Measurements from ENCODE around the gene ARGFX. TPM values are rescaled to one million over a fixed set of nuclear protein-coding genes. Genes with fewer than 3 reads are reported as not detected.

The ARGFX gene
- total and polyA plus RNA-seq, 2 of the 8 experiments (the other 6 are each of a cell fraction or from before 2014, with no cell fraction given): not detected

DNA sequence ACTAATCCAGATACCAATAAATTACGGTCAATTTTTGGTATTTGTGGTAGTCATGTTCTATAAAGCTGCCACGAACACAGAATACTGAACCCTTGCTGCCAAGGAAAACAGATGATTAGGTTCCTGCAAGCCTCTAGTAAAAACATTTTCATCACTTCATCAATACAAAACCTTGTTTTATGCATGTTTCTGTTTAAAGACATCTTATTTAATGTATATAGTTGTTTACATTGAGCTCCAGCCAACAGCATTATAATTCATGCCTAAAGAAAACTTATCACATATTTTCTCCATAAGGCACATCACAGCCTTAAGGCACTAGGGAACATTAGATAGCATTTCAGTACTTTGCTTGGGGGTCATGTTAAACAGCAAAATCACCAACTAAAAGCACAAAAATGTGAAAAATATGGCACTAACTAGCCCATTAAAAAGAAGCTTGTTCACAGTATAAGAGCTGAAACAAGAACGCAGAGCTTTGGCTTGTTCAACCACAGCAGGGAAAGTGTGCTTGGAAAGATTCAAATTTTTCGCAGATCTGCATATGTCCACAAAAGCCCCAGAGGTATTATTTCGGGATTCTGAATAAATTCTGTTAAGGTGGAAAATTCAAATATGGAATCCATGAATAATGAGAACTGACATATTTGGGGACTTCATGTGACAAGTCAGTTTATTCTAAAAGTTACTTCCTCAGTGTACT is 49.6 kb upstream of the ARGFX start:
- Histone ChIP-seq H3K79me2 (ENCODE audit: control insufficient read depth in 1 of 2, insufficient read depth in 2 of 2, low read length in 2 of 2) (peaks cover 0 to 16% of the 10 kb centered on the region in 2 experiments; a peak in 1 of 4 replicates), H3K4me2 (ENCODE audit: insufficient read depth in 1 of 2, low read depth in 2 of 2, low read length in 2 of 2) (no peak overlapping the region), H3K79me1 (ENCODE audit: low read depth, low read length) (peaks cover 6% of the 10 kb centered on the region), H2BK120ac (replicated peaks; ENCODE audit: low read depth, low read length) (no peak overlapping the region), H2AFZ (ENCODE audit: low read length) (no peak overlapping the region), H3K27ac (ENCODE audit: low read depth, low read length) (no peak overlapping the region), H3K36me3 (ENCODE audit: control insufficient read depth in 2 of 4, insufficient read depth in 4 of 4, low read length in 3 of 4) (peaks cover 0 to 43% (median 20%) of the 10 kb centered on the region in 4 experiments; a peak in 5 of 8 replicates), H3K9ac (replicated peaks in 1 of 4; ENCODE audit: extremely low read depth in 1 of 4, low read depth in 3 of 4, low read length in 3 of 4) (no peak overlapping the region), H3K56ac (replicated peaks; ENCODE audit: insufficient read length, low read depth, low read length) (no peak overlapping the region), H4K91ac (replicated peaks; ENCODE audit: insufficient read length, low read length) (no peak overlapping the region), H2BK20ac (ENCODE audit: low read length) (no peak overlapping the region), H4K5ac (ENCODE audit: insufficient read length, low read depth, low read length) (no peak overlapping the region), H2AK5ac (ENCODE audit: low read depth, low read length) (no peak overlapping the region), H3K4ac (replicated peaks; ENCODE audit: insufficient read length, low read depth, low read length) (no peak overlapping the region), H3K23me2 (ENCODE audit: low read depth, low read length) (no peaks in the 10 kb centered on the region; the same call in 1 of the 2 replicates), H4K8ac (ENCODE audit: extremely low read depth, insufficient read depth, low read length) (no peak overlapping the region), H2BK15ac (ENCODE audit: low read length) (no peak overlapping the region), H2BK12ac (ENCODE audit: low read depth, low read length) (no peak overlapping the region), H3K4me1 (replicated peaks in 1 of 4; ENCODE audit: control insufficient read depth in 3 of 4, insufficient read depth in 4 of 4, low read length in 3 of 4) (peaks cover 0 to 3% (median 0%) of the 10 kb centered on the region in 4 experiments; a peak in 2 of 7 replicates), H3K9me3 (ENCODE audit: insufficient read depth in 2 of 2, low read depth in 1 of 2, low read length in 1 of 2) (no peaks in the 10 kb centered on the region), H3K18ac (ENCODE audit: extremely low read depth, low read length) (no peak overlapping the region), H3K4me3 (ENCODE audit: extremely low read depth in 1 of 4, insufficient read depth in 2 of 4, low read depth in 3 of 4, low read length in 4 of 4) (no peak overlapping the region), H3K23ac (ENCODE audit: insufficient read length) (no peak overlapping the region), H3K14ac (ENCODE audit: insufficient read length) (no peak overlapping the region), H3K27me3 (replicated peaks in 1 of 4; ENCODE audit: control insufficient read depth in 3 of 4, extremely low read depth in 1 of 4, insufficient read depth in 3 of 4, low read length in 3 of 4) (no peaks in the 10 kb centered on the region), H4K20me1 (replicated peaks in 1 of 2; ENCODE audit: control insufficient read depth in 1 of 2, insufficient read depth in 2 of 2, low read length in 2 of 2) (peaks cover 0 to 2% of the 10 kb centered on the region in 2 experiments), H2BK5ac (ENCODE audit: low read depth, low read length) (no peak overlapping the region)
- 95% methylated on average over 5 of the region's 5 CpGs; no CpG with 5 or more reads in 1 of the 2 experiments for whole genome bisulfite sequencing, 2 experiments (ENCODE audit: extremely low coverage in 1 of 2, insufficient coverage in 1 of 2, insufficient read length in 1 of 2, insufficient replicate concordance in 2 of 2, low coverage in 1 of 2, low lambda C conversion rate in 2 of 2, missing lambda C conversion rate in 1 of 2)
- DNase-seq (ENCODE audit: low read depth in 1 of 2, low spot score in 2 of 2) (no peak), FAIRE-seq (no peak)
- TF ChIP-seq POU5F1 (IDR thresholded peaks at IDR 0.05; ENCODE audit: low read depth, low read length): no peak
- TF ChIP-seq, protein P1, sequence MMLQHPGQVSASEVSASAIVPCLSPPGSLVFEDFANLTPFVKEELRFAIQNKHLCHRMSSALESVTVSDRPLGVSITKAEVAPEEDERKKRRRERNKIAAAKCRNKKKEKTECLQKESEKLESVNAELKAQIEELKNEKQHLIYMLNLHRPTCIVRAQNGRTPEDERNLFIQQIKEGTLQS (IDR thresholded peaks at IDR 0.05; ENCODE audit: insufficient read depth, low read depth, low read length): no peak
- TF ChIP-seq HDAC6 (IDR thresholded peaks at IDR 0.05; ENCODE audit: low read depth, low read length): no peak
- no peak for TF ChIP-seq KDM1A (IDR thresholded peaks at IDR 0.05; ENCODE audit: borderline replicate concordance, low read length)
- TF ChIP-seq CBX5 (IDR thresholded peaks at IDR 0.05; ENCODE audit: low read depth, low read length): no peak
- TF ChIP-seq, protein P2, sequence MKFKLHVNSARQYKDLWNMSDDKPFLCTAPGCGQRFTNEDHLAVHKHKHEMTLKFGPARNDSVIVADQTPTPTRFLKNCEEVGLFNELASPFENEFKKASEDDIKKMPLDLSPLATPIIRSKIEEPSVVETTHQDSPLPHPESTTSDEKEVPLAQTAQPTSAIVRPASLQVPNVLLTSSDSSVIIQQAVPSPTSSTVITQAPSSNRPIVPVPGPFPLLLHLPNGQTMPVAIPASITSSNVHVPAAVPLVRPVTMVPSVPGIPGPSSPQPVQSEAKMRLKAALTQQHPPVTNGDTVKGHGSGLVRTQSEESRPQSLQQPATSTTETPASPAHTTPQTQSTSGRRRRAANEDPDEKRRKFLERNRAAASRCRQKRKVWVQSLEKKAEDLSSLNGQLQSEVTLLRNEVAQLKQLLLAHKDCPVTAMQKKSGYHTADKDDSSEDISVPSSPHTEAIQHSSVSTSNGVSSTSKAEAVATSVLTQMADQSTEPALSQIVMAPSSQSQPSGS (IDR thresholded peaks at IDR 0.05; ENCODE audit: low read length): no peak
- no peak for TF ChIP-seq BCL11A (IDR thresholded peaks at IDR 0.05; ENCODE audit: low read depth in 2 of 2, low read length in 2 of 2)
- ChIA-PET POLR2A (ENCODE audit: partially characterized antibody) (no interaction called here), CTCF (ENCODE audit: partially characterized antibody) (interaction anchor here (0.6 to 1.1 kb wide), 4 partner anchors 12 to 1052 kb away, joined by 3 to 4 read pairs (median 3); no protein-coding TSS in a partner anchor)

All from H1 (cell line).